NCI-H2171 (cell line): Measurements from ENCODE around the gene GPRC5B.

ENCODE experiments used
- DNase-seq: peaks from one replicate; lab custom pipeline; 2025; lab: John Stamatoyannopoulos, UW

Gene GPRC5B

GRCh38 chr16:19884611-19885450, at the start of gene GPRC5B:
Gene GPRC5B, minus strand, starts transcription at chr16:19884848. Its CDS starts 12,003 bp downstream, at chr16:19872845.
- DNase-seq, result peak; percentile 31

GRCh38 chr16:19933740-19934139, 49.1 kb upstream of the GPRC5B start:
- no peak for DNase-seq

DNA sequence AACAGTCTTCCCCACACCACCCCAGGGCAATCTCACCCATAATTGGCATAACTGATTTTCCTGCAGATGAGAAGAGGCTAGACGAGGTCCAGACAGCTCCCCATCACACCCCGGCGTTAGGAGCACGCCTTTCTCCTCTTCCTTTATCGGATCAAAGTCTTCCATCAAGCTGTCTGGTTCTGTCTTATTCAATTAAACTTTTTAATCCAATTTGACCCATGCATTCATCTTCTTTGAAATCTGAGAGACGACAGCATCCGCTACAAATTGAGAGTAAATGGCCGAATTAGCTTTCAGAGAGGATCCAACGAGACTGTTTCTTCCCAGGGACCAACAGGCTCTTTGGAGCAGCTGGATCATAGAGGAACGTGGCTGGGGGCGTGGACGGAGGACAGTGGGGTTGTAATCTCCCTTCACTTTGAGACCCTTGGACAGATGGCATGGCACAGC, 44.4 kb upstream of the GPRC5B start:
- DNase-seq, result no peak

- no peak for DNase-seq
Observed at GRCh38 chr16:19928432-19928831, 43.8 kb upstream of the GPRC5B start.

- DNase-seq, result no peak
Observed at GRCh38 chr16:19926449-19927390, 42.1 kb upstream of the GPRC5B start.

- no peak for DNase-seq
Observed at GRCh38 chr16:19923396-19923795, 38.7 kb upstream of the GPRC5B start.

- DNase-seq, result no peak
Observed at GRCh38 chr16:19919142-19919541, 34.5 kb upstream of the GPRC5B start.

- DNase-seq, result no peak
Observed at GRCh38 chr16:19916064-19916463, 31.4 kb upstream of the GPRC5B start.

- no peak for DNase-seq
Observed at GRCh38 chr16:19914877-19915276, 30.2 kb upstream of the GPRC5B start.

- no peak for DNase-seq
Observed at GRCh38 chr16:19913340-19913645, 28.6 kb upstream of the GPRC5B start.

DNA sequence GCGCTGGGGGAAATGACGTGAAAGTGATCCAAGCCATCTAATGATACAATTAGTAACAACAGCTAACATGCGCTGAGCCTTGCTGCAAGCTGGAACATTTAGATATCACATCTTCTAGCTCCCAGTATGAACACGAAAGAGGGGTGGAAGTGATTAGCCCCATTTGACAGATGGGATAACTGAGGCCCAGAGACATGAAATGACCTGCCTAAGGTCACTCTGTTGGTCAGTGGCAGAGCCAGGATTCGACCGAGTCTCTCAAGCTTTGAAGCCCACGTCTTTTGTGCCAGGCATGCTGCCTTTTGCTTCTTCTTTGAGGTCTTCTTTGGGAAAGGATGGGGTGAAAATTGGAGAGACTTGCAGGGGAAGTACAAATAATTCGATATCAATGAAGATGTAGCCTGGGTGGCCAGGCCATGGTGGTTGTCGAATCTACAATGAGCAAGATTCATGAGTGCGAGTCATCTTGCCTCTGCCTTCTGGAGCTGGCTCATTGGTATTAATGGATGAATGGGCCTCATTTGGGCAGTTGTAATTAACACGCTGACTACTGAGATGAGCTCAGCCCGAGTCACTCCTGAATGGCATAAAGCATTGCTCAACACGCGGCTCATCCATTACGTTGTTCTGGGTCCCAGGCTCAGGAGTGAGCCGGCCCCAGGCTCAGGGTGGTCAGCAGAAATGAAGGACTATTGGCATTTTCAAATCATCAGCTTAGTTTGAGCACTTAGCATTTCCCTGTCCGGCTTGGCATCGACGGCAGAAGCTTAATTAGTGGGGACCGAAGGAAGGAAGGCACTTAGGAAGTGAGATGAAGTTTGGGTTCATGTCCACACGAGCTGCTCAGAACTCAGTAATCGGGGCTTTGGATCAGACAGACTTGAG, 28.0 kb upstream of the GPRC5B start:
- no peak for DNase-seq

GRCh38 chr16:19911747-19912454, 27.3 kb upstream of the GPRC5B start:
- DNase-seq, result no peak

DNA sequence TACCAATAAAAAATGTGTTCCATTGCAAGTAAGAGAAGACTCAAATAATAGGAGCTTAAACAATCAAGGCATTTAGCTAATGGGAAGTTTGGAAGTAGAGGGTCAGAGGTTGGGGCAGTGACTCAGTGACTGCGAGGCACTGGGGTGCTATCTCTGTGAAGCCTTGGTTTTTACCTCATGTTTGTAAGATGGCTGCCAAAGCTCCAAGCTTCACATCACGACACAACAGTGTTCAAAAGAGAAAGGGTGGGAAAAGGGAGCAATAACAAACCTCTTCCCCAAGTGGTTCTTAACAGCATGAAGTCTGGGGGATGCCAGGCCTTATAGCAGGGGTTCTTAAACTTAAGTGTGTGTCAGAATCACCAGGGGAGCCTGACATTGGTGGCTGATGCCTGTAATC, 26.6 kb upstream of the GPRC5B start:
- no peak for DNase-seq

GRCh38 chr16:19909750-19910322, 25.2 kb upstream of the GPRC5B start:
- DNase-seq, result no peak

DNA sequence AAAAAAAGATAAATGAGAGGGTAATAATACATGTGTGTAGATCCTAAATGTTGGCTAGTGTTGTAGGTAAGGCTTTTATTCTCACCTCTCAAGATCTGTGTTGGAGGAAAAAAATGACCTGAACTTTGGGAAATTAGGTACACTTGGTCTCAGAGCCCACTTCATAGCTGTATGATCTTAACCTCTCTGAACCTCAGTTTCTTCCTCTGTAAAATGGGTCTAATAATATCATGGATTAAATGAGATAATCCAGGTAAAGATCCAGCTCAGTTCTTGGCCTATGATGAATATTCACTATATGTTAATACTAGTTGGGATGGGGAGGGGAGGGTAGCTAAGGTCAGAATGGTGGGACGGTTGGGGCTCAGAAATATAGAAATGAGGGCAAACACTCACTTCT, 24.3 kb upstream of the GPRC5B start:
- no peak for DNase-seq

DNA sequence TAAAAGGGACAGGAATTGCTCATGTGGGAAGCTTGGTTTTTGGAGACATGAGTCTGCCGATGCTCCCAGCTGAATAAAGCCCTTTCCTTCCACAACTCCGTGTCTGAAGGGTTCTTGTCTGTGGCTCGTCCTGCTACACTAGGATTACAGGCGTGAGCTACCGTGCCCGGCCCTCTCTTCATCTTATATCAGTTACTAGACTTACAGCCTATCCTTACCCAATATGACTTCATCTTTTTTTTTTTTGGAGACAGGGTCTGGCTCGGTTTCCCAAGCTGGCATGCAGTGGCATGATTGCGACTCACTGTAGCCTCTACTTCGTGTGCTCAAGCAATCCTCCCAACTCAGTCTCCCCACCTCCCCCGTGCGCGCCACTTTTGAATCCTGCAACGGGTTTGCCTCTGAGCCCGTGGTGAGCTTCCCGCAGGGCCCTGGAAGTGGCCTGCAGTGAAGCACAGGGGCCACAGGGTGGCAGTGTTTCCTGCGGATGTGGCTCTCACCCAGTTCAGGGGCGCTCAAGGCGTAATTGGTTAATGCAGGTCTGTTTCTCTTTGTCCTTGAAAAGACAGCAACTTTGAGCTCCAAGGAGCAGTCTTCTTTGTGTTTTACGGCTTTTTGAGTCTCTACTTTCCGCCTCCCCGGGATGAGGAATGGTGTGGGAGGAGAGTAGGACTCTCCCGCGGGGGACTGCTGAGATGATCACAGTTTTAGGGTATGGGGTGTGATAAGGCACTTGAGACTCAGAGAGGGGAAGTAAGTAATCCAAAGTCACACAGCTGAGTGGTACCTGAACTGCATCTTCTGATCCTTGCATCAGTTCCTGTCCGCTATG, 22.7 kb upstream of the GPRC5B start:
- peak; percentile 47 for DNase-seq

GRCh38 chr16:19901164-19901563, 16.5 kb upstream of the GPRC5B start:
- no peak for DNase-seq

DNA sequence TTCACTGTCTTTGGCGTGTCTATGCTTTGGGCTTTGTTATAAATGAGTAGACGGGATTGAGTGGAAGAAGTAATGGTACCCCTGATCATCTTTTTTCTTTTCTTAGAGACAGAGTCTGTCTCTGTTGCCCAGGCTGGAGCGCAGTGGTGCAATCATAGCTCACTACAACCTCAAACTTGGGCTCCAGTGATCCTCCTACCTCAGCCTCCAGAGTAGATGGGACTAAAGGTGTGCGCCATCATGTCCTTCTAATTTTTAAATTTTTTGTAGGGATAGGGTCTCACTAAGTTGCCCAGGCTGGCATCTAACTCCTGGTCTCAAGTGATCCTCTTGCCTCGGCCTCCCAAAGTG, 14.9 kb upstream of the GPRC5B start:
- no peak for DNase-seq

DNA sequence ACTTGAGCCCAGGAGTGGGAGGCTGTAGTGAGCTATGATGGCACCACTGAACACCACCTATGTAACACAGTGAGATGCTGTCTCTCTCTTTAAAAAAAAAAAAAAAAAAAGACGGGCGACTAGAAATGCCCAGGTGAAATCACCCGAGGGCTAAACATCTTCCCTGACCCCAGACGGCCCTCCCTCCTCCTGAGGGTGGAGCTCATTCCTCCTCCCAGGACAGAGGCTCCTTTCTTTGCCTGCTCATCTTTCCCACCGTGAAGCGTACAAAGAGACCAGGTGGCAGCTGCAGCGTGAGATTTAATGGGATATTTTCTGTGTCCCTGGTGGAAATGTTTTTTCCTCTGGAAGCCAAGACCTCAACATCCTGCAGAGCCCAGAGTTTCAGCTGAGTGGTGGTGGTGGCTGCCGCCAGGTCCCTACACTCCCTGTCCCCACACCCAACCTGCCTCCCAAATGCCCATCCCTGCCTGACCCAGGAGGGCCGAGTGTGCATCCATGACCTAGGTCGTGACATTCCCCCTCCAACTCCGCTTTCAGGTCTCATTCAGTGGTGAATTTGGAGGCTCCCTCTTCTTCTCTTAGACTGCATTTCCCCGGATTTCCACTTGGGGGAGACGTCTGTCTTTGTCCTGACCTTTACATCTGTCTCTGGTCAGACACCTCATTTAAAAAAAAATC, 14.4 kb upstream of the GPRC5B start:
- no peak for DNase-seq

DNA sequence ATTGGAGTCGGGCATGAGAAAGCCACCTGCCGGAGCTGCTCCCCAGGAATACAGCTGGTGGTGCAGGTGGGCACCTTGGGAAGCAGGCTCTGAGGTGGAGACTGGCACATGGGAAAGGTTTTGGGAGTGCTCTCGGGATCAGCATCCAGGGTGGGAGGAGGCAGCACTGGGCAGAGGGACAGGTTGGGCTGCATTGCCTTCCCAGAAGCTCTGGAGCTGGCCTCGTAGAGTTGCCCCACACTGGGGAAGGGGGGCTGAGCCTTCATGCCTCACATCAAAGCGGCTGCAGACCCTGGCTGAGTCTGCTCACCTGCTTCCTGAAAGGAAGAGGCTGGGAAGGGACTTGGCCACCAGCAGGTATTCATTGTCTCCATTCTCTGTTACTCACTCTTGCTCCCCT, 13.5 kb upstream of the GPRC5B start:
- no peak for DNase-seq
